Upper lobe of left lung (tissue), 4 donors: ENCODE data around the gene PTPN21.

Experiments
- CTCF ChIP-seq, 6 experiments: fragments of 450-650 bp in 4 of 6; fragments of 200-600 bp in 2 of 6; sonication (generic) in 2 of 6; IDR thresholded peaks; one replicate each; pipeline ENCODE4 v1.5.1; 2016 to 2019; ENCODE audit warnings: antibody characterized with exemption in 6 of 6
- POLR2A ChIP-seq, 4 donors: fragments of 450-650 bp; IDR thresholded peaks; one replicate each; pipeline ENCODE4 v1.5.1; 2016 to 2017; ENCODE audit warnings: antibody characterized with exemption in 4 of 4, mild to moderate bottlenecking in 2 of 4

GRCh38 chr14:88521818-88522217 is 33.0 kb downstream of the PTPN21 start:
- no peak for TF ChIP-seq CTCF (IDR thresholded peaks at IDR 0.05)
- TF ChIP-seq POLR2A (IDR thresholded peaks at IDR 0.05) = no peak
